22Rv1 (cell line): ENCODE data around the gene ASMT.

Experiments used
- CTCF ChIP-seq: fragments of 450-650 bp; IDR thresholded peaks from 2 replicates; pipeline ENCODE4 v1.5.1; 2017; ENCODE audit warnings: mild to moderate bottlenecking
- ZFX ChIP-seq: fragments of 450-650 bp; IDR thresholded peaks from 2 replicates; pipeline ENCODE4 v1.6.1; 2017; ENCODE audit warnings: antibody characterized with exemption, borderline replicate concordance

DNA sequence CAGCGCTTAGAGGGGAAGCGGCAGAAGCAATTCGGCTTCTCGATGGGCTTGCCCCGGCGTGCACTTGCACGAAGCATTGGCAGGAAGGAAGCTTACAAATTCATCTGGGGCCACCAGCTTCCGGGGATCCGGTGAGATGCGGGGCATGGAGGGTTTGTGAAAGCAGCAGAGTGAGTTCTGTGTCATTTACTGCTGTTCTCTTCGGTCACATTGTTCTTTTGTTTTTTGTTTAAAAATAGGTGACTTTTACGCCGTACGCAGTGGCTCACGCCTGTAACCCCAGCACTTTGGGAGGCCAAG, 47.0 kb downstream of the ASMT start:
- no peak for TF ChIP-seq CTCF
- TF ChIP-seq ZFX: no peak
